ENCODE results near the gene DHRS7B. TPM values are rescaled to one million over a fixed set of nuclear protein-coding genes. Genes with fewer than 3 reads are reported as not detected.
A peak's percentile ranks its signal among the peaks of the same experiment; 100 is the strongest.

The DHRS7B gene
- total and polyA plus RNA-seq, 2 of the 13 experiments (the other 11 are each of a cell fraction or from before 2014, with no cell fraction given) = 20.0 to 35.8 TPM

DNA sequence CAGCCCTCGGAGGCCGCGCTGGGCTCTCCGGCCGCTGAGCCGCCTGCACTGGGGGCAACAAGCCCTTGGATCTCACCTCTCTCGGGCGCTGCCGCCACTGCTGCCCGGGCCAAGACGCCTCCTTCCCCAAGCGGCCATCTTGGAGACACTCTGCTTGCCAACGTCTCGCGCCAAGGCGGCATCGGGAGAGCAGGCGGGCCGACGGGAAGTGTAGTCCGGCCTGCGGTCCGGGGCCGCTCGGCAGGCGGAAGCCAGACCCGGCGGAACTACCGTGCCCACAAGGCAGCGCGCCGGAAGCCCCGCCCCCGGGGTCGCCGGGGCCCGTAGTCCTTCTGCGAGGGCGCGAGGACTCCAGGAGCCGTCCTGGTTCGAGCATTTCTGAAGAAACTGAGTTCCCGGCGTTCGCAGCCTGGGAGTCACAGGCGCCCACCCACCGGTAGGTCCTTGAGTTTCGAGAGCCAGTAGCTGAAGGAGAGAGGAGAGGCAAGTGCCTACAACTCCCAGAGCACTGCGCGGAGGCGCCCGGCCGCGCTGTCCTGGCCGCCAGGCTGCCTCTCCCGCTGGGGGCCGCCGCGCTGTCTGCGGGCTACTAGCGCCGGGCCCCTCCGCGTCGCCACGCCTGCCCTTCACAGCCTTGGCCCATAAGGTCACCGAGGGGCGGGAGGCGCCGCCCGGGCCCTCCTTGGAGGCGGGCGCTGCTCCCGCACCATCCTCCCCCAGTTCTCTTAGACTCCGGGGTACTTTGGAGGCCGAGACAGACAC is 87.4 kb downstream of the DHRS7B start, which contains the start of gene TMEM11 (continued):
- TF ChIP-seq, protein P1, sequence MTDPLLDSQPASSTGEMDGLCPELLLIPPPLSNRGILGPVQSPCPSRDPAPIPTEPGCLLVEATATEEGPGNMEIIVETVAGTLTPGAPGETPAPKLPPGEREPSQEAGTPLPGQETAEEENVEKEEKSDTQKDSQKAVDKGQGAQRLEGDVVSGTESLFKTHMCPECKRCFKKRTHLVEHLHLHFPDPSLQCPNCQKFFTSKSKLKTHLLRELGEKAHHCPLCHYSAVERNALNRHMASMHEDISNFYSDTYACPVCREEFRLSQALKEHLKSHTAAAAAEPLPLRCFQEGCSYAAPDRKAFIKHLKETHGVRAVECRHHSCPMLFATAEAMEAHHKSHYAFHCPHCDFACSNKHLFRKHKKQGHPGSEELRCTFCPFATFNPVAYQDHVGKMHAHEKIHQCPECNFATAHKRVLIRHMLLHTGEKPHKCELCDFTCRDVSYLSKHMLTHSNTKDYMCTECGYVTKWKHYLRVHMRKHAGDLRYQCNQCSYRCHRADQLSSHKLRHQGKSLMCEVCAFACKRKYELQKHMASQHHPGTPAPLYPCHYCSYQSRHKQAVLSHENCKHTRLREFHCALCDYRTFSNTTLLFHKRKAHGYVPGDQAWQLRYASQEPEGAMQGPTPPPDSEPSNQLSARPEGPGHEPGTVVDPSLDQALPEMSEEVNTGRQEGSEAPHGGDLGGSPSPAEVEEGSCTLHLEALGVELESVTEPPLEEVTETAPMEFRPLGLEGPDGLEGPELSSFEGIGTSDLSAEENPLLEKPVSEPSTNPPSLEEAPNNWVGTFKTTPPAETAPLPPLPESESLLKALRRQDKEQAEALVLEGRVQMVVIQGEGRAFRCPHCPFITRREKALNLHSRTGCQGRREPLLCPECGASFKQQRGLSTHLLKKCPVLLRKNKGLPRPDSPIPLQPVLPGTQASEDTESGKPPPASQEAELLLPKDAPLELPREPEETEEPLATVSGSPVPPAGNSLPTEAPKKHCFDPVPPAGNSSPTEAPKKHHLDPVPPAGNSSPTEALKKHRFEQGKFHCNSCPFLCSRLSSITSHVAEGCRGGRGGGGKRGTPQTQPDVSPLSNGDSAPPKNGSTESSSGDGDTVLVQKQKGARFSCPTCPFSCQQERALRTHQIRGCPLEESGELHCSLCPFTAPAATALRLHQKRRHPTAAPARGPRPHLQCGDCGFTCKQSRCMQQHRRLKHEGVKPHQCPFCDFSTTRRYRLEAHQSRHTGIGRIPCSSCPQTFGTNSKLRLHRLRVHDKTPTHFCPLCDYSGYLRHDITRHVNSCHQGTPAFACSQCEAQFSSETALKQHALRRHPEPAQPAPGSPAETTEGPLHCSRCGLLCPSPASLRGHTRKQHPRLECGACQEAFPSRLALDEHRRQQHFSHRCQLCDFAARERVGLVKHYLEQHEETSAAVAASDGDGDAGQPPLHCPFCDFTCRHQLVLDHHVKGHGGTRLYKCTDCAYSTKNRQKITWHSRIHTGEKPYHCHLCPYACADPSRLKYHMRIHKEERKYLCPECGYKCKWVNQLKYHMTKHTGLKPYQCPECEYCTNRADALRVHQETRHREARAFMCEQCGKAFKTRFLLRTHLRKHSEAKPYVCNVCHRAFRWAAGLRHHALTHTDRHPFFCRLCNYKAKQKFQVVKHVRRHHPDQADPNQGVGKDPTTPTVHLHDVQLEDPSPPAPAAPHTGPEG (CRISPR knock-in tag; IDR thresholded peaks at IDR 0.05) = peak; percentile 71
- TF ChIP-seq JDP2 (CRISPR knock-in tag; IDR thresholded peaks at IDR 0.05; ENCODE audit: borderline replicate concordance) (no peak), ZNF335 (CRISPR knock-in tag; IDR thresholded peaks at IDR 0.05) (peak; percentile 50; the same call in 1 of the 2 replicates), POLR2A (IDR thresholded peaks at IDR 0.05; ENCODE audit: insufficient read depth in 1 of 2, low read depth in 2 of 2, low read length in 2 of 2) (peak; percentile 70 to 71), ZNF629 (CRISPR knock-in tag; conservative IDR thresholded peaks at IDR 0.05) (no peak), GTF2F1 (IDR thresholded peaks at IDR 0.05; ENCODE audit: low read length) (no peak), SRSF4 (IDR thresholded peaks at IDR 0.05; ENCODE audit: low read depth, low read length, poor library complexity, severe bottlenecking) (no peak), CCDC6 (CRISPR knock-in tag; IDR thresholded peaks at IDR 0.05) (no peak), PHF20 (CRISPR knock-in tag; IDR thresholded peaks at IDR 0.05) (peak; percentile 80), CHD4 (IDR thresholded peaks at IDR 0.05; ENCODE audit: borderline replicate concordance, low read length) (no peak), AKNA (CRISPR knock-in tag; IDR thresholded peaks at IDR 0.05; ENCODE audit: borderline replicate concordance) (no peak)
- TF ChIP-seq, protein P2, sequence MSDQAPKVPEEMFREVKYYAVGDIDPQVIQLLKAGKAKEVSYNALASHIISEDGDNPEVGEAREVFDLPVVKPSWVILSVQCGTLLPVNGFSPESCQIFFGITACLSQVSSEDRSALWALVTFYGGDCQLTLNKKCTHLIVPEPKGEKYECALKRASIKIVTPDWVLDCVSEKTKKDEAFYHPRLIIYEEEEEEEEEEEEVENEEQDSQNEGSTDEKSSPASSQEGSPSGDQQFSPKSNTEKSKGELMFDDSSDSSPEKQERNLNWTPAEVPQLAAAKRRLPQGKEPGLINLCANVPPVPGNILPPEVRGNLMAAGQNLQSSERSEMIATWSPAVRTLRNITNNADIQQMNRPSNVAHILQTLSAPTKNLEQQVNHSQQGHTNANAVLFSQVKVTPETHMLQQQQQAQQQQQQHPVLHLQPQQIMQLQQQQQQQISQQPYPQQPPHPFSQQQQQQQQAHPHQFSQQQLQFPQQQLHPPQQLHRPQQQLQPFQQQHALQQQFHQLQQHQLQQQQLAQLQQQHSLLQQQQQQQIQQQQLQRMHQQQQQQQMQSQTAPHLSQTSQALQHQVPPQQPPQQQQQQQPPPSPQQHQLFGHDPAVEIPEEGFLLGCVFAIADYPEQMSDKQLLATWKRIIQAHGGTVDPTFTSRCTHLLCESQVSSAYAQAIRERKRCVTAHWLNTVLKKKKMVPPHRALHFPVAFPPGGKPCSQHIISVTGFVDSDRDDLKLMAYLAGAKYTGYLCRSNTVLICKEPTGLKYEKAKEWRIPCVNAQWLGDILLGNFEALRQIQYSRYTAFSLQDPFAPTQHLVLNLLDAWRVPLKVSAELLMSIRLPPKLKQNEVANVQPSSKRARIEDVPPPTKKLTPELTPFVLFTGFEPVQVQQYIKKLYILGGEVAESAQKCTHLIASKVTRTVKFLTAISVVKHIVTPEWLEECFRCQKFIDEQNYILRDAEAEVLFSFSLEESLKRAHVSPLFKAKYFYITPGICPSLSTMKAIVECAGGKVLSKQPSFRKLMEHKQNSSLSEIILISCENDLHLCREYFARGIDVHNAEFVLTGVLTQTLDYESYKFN (CRISPR knock-in tag; conservative IDR thresholded peaks at IDR 0.05) = no peak
- TF ChIP-seq, protein P3, sequence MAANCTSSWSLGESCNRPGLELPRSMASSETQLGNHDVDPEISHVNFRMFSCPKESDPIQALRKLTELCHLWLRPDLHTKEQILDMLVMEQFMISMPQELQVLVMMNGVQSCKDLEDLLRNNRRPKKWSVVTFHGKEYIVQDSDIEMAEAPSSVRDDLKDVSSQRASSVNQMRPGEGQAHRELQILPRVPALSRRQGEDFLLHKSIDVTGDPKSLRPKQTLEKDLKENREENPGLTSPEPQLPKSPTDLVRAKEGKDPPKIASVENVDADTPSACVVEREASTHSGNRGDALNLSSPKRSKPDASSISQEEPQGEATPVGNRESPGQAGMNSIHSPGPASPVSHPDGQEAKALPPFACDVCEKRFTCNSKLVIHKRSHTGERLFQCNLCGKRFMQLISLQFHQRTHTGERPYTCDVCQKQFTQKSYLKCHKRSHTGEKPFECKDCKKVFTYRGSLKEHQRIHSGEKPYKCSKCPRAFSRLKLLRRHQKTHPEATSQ (CRISPR knock-in tag; IDR thresholded peaks at IDR 0.05; ENCODE audit: borderline replicate concordance) = no peak
